T follicular helper cell (primary cell): ENCODE results near the gene SUN1.

Experiments used
- DNase-seq: peaks from one replicate; pipeline ENCODE4 v3.0.0-alpha.2; 2020; ENCODE audit warnings: low read depth

Gene SUN1

GRCh38 chr7:891805-892204, 59.5 kb downstream of the SUN1 start:
- no peak for DNase-seq

- no peak for DNase-seq
Measured at GRCh38 chr7:892648-893593, 60.6 kb downstream of the SUN1 start.

- DNase-seq: no peak
Measured at GRCh38 chr7:893686-894085, 61.4 kb downstream of the SUN1 start.

GRCh38 chr7:894164-894867, 62.0 kb downstream of the SUN1 start:
- no peak for DNase-seq

- DNase-seq: no peak
Measured at GRCh38 chr7:894927-895450, 62.7 kb downstream of the SUN1 start.

- DNase-seq: no peak
Measured at GRCh38 chr7:895451-896052, 63.3 kb downstream of the SUN1 start.

GRCh38 chr7:896346-897075, 64.2 kb downstream of the SUN1 start:
- DNase-seq: no peak

GRCh38 chr7:897086-897485, 64.8 kb downstream of the SUN1 start:
- no peak for DNase-seq

- no peak for DNase-seq
Measured at GRCh38 chr7:897771-898376, 65.6 kb downstream of the SUN1 start.

- DNase-seq: no peak
Measured at GRCh38 chr7:898460-898854, 66.2 kb downstream of the SUN1 start.

GRCh38 chr7:898855-899681, 66.8 kb downstream of the SUN1 start:
- no peak for DNase-seq

- DNase-seq: no peak
Measured at GRCh38 chr7:899806-900205, 67.5 kb downstream of the SUN1 start.

GRCh38 chr7:900331-901040, 68.2 kb downstream of the SUN1 start:
- no peak for DNase-seq

- DNase-seq: no peak
Measured at GRCh38 chr7:901041-901387, 68.7 kb downstream of the SUN1 start.

- DNase-seq: no peak
Measured at GRCh38 chr7:901388-902154, 69.3 kb downstream of the SUN1 start.

GRCh38 chr7:902996-903395, 70.7 kb downstream of the SUN1 start:
- no peak for DNase-seq

- DNase-seq: no peak
Measured at GRCh38 chr7:903921-904755, 71.9 kb downstream of the SUN1 start.

GRCh38 chr7:904847-905246, 72.6 kb downstream of the SUN1 start:
- DNase-seq: no peak
